Esophagus squamous epithelium (tissue), 4 donors: ENCODE measurements around the gene TTC3.
"Not testable (repeated sequence)": the region's sequence is repeated elsewhere in the genome, so short reads cannot be mapped to it uniquely, and the experiment has no call there.

Experiments used
- CTCF ChIP-seq, 6 experiments: fragments of 450-650 bp in 4 of 6; fragments of 200-600 bp in 2 of 6; sonication (generic) in 2 of 6; IDR thresholded peaks; one replicate each; pipeline ENCODE4 v1.5.1; 2016 to 2019; ENCODE audit warnings: antibody characterized with exemption in 6 of 6, mild to moderate bottlenecking in 4 of 6, moderate library complexity in 4 of 6
- POLR2A ChIP-seq, 4 donors: fragments of 450-650 bp; IDR thresholded peaks; one replicate each; pipeline ENCODE4 v1.6.1; 2017; ENCODE audit warnings: antibody characterized with exemption in 4 of 4, mild to moderate bottlenecking in 4 of 4, moderate library complexity in 3 of 4

DNA sequence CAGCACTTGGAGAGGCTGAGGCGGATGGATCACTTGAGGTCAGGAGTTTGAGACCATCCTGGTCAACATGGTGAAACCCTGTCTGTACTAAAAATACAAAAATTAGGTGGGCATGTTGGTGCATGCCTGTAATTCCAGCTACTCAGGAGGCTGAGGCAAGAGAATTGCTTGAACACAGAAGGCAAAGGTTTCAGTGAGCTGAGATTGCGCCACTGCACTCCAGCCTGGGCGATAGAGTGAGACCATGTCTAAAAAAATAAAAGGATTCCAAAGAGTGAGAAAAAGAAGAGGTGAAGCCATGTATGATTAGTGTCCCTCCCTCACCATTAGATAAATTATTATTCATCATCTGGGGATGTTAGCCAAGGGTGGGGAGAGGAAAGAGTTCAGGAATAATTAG is 29.7 kb downstream of the TTC3 start:
- TF ChIP-seq CTCF, POLR2A (IDR thresholded peaks at IDR 0.05): not testable (repeated sequence)
